ENCODE data around the gene CDH20.

CDH20 gene

GRCh38 chr18:61295153-61295552 is 38.1 kb upstream of the CDH20 start:
- DNase-seq (ENCODE audit: low read depth, low spot score): no peak
- TF ChIP-seq CTCF (IDR thresholded peaks at IDR 0.05; ENCODE audit: low read depth, low read length): no peak
- no peak overlapping the region for H3K4me3 ChIP-seq (ENCODE audit: low read depth, low read length)
- in situ Hi-C loops (cut with HindIII; ENCODE audit: low sequenced_read_pairs): no loop called here

- peak; percentile 14 for DNase-seq (ENCODE audit: low read depth, low spot score)
- no peak for TF ChIP-seq CTCF (IDR thresholded peaks at IDR 0.05; ENCODE audit: low read depth, low read length)
- in situ Hi-C loops (cut with HindIII; ENCODE audit: low sequenced_read_pairs): no loop called here
- no peak overlapping the region for H3K4me3 ChIP-seq (ENCODE audit: low read depth, low read length)
These were observed 25.2 kb upstream of the CDH20 start for GRCh38 chr18:61308004-61308403.

- no peak for TF ChIP-seq CTCF (IDR thresholded peaks at IDR 0.05; ENCODE audit: low read depth, low read length)
- no peak overlapping the region for H3K4me3 ChIP-seq (ENCODE audit: low read depth, low read length)
- peak; percentile 27 for DNase-seq (ENCODE audit: low read depth, low spot score)
- in situ Hi-C loops (cut with HindIII; ENCODE audit: low sequenced_read_pairs): no loop called here
These were observed 24.3 kb upstream of the CDH20 start for GRCh38 chr18:61308795-61309393.

- peak; percentile 63 for DNase-seq (ENCODE audit: low read depth, low spot score)
These were observed 10.9 kb upstream of the CDH20 start for GRCh38 chr18:61322265-61322873.

GRCh38 chr18:61323951-61324350 is 9.3 kb upstream of the CDH20 start:
- H3K4me3 ChIP-seq (ENCODE audit: low read depth, low read length): no peak overlapping the region
- in situ Hi-C loops (cut with HindIII; ENCODE audit: low sequenced_read_pairs): no loop called here
- no peak for DNase-seq (ENCODE audit: low read depth, low spot score)
- TF ChIP-seq CTCF (IDR thresholded peaks at IDR 0.05; ENCODE audit: low read depth, low read length): no peak

More at GRCh38 chr18:61322265-61322873, 10.9 kb upstream of the CDH20 start:
- in situ Hi-C loops (cut with HindIII; ENCODE audit: low sequenced_read_pairs): no loop called here
- peak; percentile 95 for TF ChIP-seq CTCF (IDR thresholded peaks at IDR 0.05; ENCODE audit: low read depth, low read length)
- H3K4me3 ChIP-seq (ENCODE audit: low read depth, low read length): no peak overlapping the region

- no peak for TF ChIP-seq CTCF (IDR thresholded peaks at IDR 0.05; ENCODE audit: low read depth, low read length)
- DNase-seq (ENCODE audit: low read depth, low spot score): no peak
- in situ Hi-C loops (cut with HindIII; ENCODE audit: low sequenced_read_pairs): no loop called here
- H3K4me3 ChIP-seq (ENCODE audit: low read depth, low read length): no peak overlapping the region
These were observed 6.8 kb upstream of the CDH20 start for GRCh38 chr18:61326407-61326806.
